NCI-H1417 treated with DMSO at 0.1 percent for 48 hours (cell line): ENCODE results near the gene METTL16.

Experiments
- DNase-seq: peaks from one replicate; lab custom pipeline; 2025; lab: John Stamatoyannopoulos, UW

The METTL16 gene

DNA sequence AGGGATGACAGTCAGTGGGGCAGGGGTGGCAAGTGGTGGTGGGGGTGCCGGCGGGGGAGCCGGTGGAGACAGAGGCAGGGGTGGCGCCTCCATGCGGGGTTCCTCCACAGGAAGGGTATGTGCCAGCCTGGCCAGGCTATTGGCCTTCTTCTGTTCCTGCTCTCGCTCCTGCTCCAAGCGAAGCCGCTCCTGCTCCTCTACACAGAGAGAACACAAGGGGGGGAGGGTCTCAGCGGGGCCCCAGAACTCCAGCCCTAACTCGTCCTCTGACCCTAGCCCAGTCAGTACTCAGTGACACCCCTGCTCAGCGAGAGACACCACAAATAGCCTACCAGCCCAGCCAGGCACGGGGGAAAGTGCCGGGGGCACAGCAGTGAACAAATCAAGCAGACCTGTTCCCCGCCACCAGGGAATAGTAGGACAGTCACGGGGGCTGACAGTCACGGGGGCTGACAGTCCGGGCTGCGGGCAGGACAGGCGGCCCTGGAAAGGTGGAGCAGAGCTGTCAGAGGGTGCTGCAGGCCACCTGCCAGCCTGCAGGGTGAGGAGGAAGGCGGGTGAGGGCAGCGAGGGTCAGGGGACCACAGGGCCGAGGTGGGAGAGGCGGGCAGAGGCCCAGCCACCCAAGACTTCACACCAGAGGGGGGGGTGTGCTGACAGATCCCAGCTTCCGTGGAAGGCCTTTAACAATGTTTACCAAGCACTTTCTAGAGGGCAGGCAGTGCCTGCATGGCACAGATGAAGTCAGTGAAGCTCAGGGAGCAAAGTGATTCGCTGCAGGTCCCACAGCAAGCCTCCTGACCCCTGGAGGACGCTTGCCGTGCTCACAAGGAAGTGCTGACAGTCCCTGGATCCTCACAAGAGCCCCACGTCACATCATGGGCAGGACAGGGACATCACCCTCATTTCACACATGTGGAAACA is 116.2 kb downstream of the METTL16 start:
- DNase-seq, result no peak

DNA sequence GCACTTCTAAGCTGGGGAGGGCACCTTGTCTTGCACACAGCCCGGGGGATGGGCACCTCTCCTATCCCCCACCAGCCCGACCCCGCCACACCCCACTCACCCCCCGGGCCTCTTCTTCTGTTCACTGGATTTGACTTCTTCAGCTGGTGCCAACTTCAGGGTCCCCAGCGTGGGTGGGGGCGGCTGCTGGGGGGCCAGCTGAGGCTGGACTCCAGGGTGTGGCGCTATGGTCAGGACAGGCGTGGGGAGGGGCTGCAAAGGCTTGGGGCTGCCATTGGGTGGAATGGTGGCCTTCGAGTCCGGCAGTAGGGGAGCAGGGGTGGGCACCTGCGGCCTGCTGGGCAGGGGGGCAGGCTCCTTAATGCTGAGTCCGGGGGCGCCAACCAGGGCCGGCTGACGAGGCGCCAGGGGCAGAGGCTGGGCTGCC is 116.9 kb downstream of the METTL16 start:
- no peak for DNase-seq

DNA sequence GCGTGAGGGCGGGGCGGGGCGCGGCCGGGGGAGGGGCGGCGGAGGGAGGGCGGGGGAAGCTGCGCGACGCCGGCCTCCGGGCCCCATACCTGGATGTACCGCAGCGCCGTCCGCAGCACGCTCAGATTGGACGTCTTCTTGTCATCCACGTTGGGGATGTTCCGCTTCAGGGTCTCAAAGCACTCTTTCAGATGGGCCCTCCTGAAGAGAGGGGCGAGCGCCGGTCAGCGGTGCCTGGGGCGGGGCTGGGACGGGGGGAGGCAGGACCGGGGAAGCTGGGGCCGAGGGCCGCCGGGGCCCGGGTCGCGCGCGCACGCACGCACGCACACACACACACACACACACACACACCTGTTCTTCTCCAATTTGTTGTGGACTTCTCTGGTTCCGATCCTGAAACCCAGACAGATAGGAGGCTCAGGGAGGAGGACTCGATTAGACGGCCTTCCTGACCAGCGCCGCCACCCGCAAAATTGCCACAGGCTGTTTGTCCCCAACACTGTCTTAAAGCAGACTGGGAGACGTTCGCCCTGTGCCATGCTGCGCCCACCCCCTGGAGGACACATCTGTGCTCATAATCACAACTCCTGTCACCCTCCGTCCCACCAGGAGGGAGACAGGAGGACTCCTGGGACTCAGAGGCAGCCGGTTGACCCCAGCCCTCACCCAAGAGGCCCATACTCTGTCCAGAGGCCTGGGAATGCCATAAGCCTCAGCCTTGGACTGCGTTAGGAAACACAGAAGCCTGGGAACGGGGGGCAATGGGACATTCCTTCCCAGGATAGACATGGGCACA is 117.5 kb downstream of the METTL16 start:
- DNase-seq, result no peak

DNA sequence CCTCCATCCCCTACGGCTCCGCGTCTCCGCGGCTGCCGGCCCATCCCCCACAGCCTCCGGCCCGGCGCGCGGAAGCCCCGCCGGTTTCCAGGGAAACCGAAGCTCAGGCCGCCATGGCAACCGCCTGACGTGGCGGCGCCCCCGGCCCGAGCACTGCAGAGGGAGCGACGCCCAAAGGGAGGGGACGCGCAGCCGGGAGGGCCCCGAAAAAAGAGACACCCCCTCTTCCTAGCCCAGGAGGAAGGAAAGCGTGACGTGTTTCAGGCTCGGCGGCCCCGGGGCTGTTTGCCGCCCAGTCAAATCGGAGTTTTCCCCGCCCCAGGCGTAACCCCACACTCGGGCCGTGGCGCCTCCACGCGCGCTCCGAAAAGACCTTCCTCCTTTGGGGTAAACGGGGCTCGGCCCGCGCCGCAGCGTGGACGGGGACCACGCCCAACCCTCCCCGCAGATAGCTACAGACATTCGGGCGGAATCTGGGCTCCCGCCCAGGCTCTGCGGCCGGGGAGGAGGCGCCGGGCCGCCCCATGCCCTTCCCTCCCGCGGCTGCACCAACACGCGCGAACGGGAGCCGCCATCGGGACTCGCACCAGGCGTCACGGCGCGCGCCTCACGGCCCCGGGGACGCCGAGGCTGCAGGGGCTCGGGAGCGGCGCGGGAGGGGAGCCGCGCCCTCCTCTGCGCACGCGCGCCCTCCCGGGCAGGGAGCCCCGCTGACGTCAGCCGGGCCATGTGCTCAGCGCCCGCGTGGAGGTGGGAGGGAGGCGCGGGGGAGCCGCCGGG is 118.3 kb downstream of the METTL16 start:
- peak; percentile 23 for DNase-seq

DNA sequence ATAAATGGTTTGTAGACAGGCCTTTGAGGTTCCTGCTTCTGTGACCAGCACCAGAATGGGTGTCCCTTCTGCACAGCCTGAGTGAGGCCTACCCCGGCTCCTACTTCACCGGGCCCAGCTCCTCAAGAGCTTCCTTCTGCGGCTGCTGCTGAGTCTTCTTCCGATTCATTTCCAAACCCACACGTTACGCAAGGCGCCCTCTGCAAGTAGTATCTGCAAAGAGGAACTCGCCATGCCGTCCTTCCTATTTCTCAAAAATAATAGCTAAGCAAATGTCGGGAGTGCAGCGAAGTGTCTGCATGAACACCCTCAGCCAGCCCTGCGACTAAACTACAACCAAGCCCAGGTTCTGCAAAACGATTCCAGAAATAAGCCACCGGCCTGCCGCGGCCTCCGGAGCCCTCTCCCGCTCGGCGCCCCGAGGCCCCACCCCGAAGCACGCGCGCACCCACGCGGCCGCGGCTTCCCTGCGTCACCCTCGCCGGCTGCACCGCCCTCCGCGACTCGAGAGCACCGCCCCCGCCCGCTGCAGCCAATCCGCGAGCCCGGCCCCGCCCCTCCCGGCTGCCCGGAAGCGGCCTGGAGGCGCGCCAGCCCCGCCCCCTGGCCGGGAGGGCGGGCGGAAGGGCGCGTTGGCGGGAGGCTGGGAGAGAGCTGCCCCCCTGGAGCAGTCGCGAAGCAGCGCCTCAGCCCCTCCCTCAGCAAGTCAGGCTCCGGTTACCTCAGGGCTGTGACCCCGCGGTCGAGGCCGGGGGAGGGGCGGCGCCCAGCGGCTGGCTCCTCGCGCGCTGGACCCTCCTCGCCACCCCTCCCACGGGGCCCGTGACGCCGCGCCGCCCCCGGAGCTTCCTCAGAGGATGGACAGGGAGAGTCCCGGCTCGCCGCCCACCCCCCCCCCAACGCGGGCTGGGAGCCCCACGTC is 119.2 kb downstream of the METTL16 start:
- DNase-seq, result peak; percentile 42

DNA sequence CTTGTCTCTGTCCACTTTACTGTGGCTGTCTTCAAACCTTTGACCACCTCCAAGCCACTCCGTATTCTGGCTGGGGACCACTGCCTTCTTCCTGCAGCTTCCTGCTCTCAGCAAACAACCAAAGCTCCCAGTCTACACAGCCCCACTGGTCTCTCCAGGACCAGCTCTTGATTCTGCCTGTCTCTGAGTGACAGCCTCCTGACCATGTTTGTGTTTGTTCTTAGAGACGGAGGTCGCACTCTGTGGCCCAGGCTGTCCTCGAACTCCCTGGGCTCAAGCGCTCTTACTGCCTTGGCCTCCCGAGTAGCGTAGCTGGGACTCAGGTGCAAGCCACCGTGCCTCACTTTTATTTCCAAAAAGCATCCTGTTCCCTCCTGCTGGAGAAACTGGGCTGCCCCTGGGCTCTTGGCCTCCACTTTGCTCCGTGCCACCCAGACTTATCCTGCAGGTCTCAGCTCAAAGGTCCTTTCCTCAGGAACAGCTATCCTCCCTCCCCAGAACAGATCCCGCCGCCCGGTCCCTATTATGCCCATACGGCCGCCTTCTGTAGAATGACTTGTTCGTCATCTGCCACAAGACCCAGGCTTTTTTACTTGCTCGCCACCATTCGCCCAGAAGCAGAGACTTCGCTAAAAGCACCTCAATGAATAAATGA is 120.0 kb downstream of the METTL16 start:
- no peak for DNase-seq

DNA sequence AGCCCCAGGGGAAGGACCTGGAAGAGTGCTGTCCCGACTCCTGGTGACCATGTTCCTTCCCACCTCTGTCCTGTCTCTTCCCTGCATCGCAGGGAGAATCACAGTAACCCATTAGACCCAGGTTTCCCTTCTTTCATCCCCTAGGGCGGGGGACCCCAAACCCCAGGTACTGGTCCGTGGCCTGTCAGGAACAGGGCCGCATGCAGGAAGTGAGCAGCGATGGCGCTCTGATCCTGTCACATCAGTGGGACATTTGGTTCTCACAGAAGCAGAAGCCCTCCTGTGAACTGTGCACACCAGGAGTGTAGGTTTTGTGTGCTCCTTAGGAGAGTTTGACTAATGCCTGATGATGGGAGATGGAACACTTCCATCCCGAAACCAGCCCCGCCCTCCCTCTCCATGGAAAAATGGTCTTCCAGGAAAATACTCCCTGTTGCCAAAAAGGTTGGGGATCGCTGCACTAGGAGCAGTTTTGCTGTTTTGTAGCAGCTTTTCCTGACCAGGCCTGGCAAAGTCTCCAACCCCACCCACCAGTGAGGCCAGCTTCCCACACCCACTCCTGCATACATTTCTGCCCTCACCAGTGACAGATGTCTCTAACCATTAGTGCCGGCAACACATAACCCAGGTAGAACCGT is 121.4 kb downstream of the METTL16 start:
- DNase-seq, result no peak

DNA sequence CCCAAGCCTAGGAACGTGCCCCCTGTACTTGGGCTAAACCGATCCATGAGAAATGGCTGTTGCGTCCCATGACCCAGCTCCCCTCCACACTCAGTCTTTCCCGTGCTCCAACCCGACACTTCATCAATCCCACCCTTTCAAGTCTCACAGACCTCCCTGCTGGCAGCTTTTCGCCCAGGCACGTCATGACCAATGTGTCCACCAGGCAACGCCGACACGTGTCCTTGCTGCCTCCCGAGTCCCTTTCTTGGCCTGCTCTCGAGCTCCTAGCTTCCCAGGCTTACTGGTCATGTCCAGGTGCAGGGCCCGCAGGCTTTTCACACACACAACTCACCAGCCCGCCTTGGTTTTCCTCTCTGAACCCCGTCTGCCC is 123.0 kb downstream of the METTL16 start:
- no peak for DNase-seq

DNA sequence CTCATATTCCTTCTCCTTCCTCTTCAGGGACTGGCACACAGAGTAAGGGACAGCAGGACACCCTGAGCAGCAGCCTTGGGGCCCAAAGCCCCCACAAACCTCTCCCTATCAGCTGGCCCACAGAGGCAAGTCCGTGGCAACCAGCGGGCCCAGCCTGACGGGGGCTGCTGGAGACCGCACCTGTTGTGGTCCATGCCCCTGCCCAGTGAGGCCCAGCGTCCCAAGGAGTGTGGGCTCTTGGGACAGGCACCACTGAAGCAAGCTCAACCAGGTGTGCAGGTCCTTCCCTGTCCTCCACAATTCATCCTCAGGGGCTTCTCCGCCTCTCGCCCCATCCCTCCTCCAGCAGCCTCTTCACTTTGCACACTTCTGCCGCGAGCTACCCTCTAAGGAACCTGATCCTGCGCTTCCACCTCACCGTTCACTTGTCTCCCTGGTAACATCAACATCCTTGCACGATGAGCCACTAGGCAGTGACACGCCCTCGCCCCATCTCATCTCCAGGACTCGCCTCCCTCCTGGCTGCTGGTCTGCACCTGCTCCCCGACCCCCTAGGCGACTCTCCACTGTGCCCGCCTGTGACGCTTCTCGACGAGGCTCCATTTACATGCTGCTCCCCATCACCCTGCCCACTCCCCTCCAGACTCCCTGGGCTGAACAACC is 123.5 kb downstream of the METTL16 start:
- no peak for DNase-seq

DNA sequence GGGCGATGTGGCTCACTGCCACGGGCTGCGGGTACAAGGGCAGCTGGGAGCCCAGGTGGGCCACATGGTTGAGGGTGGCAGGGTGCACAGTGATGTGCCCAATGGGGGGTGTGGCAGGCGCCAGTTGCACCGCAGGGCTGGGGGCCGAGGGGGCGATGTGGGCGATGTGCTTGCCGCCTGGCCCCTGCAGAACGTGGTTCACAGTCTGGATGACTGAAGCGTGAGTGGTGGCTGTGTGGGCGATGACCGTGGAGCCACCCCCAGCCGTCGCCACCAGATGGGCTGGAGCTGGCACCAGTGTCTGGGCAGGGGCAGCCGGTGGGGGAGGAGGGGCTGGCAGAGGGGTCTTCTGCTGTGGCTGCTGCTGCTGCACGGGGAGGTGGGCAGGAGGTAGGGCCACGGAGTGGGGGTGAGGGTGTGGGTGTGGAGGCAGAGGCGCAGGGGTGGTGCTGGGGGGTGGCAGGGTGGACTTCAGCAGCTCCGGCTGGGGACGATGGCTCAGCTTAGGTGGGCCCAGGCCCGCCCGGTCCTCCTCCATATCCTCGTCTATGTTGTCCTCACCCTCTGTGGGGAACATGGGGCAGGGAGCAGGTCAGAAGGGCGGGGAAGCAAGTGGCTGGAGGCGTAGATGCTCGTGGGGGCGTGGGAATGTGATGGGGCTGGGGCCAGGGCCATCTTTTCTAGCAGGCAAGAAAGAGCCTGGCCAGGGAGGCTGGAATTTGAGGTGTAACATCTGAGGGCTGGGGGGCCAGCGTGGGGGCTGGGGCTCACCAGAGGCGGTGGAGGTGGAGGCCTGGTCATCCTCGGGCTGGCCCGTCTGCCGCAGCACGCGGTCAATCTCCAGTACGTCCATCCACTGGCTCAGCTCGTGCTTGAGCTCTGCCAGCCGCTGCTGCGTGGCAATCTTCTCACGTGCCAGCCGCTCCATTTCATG is 124.3 kb downstream of the METTL16 start:
- no peak for DNase-seq

DNA sequence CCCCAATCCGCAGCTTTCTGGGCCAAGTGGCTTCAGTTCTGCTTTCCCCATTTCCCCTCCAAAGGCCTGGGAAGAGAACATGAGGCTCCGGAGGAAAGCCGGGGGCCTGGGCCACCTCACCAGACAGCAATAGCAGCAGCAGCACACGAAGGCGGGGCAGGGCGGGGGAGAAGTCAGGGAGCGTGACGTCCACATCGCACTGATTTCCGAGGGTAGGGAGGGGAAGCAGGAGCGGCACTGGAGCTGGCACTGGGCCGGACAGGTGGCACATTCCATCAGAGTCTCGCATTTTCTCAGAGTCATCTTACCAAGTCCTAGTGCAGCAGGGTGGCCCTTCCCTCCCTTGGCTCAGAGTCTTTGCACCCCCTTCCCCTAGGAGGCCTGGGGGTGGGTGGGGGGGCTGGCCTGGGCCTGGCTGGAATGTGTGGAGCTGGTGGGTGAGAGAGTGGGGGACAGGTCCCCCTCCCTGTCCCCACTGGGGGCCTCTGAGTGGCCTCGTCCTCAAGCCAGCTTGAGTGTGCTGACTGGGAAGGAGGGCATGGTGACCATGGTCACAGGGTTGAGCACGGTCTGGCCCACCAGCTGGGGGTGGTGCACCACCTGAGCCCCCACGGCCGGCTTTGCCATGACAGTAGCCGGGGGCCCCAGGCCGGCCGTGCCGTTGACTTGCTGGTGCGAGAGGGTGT is 125.1 kb downstream of the METTL16 start:
- DNase-seq, result no peak

DNA sequence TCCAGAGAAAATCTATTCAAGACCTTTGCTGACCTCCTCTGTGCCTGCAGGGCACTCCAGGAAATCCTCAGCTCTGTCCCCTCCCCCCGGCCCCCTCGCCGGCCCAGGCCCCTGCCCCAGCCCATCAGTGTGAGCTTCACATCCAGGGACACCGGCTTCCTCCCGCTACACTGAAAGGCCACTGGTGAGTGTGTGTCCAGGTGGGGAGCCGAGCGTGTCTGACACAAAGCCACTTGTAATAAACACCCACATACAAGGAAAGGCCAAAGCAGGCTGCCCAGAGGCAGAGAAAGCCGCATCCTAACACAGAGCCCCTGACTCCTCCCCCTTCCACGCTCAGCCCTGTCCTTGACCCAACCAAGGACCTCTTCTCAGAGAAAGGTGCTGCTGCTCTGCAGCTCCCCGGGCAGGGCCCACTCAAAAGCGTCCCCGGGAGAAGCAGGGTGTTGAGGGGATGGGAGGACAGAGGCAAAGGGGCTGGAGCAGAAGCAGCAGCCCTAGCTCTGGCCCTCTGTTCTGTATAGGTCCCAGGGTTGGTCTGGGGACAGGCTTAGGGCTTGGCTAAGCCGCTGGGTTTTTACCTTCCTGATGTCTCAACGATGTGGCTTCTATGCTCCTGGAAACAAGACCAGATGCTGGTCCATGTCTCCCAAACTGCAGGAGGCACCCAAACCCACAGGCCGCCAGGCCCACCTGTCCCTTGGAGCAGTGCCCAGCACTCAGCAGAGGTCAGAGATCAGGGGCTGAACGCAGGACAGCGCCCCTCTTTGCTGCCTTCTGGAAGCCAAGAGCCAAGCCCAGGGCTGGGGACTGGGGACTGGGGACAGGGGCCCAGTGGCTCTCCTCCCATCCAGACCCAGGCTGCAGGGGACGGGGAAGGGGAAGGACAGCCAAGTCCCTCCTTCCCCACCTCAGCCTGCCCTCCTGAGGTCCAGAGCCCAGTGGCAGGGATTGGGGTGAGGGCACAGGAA is 126.2 kb downstream of the METTL16 start:
- no peak for DNase-seq

DNA sequence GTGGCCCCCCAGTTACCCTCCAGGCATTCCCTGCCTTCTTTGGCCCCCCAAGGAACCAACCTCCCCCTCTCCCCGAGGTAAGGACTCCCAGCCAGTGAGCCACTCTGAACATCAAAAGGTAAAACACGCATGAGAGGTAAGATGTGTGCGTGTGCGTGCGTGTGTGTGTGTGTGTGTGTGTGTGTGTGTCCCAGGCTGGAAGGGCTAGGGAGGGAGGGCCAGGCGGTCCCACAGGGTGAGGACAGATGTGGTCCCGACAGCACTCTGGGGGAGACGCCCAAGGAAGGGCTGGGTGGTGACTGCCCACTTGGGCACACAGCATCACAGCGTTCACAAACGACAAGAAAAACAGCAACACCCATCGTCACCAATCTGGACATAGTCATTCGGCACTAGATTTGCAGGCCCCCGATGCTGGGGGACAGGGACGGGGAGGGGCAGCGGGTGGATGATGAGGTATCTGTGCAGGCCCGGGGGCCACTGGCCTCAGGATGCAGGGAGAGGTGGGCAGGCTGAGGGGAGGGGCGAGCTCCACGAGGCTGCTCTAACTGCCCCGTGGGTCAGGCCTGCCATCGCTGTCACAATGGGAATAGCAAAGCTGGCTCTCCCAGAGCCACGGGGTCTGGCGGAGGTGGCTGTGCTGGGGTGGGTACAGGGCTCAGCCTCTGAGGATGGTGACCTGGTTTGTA is 127.1 kb downstream of the METTL16 start:
- DNase-seq, result no peak

DNA sequence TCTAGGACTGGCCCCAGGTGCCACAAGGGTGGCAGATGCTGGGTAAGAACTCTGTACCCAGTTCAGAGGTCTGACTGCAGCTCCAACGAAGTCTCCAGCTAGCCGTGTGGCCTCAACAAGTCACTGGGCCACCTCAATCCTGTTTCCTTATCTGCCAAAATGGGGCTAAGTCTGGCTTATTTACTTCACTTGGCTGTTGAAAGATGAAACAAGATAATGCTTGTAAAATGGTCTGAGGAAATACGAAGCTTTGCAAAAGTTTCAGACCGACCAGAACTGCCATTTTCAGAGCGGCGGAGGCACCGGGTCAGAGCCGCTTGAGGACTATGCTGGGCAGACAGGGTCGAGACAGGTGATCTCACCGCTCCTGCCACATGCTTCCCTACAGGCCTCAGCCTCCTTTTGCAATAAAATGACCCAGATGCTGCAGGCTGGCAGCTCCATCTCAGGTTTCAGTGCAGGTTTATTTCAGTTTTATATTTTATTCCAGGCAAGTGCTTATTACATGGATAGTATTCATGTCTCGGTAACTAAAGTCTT is 128.0 kb downstream of the METTL16 start:
- no peak for DNase-seq

DNA sequence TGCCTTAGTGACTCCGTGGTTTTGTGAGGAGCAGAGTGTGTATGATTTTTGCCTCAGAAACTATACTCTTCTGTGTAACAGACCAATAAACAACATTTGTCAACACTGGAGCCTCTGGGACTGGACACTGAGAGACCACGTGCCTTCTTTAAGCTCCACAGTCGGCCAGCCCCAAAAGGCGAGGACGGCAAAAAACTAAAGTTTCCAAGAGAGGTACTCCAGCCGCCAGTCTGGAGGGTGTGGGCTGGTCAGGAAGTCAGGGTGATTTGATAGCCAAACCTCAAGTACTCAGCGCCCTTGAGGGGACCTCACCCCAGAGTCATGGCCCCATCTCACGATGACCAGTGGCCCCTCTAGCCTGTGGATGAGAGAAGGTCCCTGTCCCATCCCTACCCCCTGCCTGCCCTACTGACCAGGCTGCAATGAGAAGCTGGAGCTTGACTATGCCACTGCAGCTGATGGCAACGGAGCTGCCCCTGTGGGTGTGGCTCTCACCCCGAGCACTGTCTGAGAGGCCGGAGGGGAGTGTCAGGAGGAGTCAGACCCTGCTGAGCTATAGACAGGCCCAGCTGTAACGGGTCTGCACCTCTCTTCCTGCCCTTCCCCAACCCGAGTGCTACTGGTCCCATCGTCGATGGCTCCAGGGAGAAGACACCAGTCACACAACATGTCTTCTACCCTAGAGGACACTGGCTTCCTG is 130.6 kb downstream of the METTL16 start:
- DNase-seq, result no peak
